Ishikawa (cell line): Measurements from ENCODE around the gene CLDN6.

Source experiments
- CEBPB ChIP-seq: IDR thresholded peaks from 2 replicates; pipeline ENCODE4 v1.6.1; 2012
- CREB1 ChIP-seq: IDR thresholded peaks from 2 replicates; pipeline ENCODE4 v1.6.1; 2012; ENCODE audit warnings: low read depth
- EGR1 ChIP-seq: IDR thresholded peaks from 2 replicates; pipeline ENCODE4 v1.6.1; 2012
- EP300 ChIP-seq: IDR thresholded peaks from 2 replicates; pipeline ENCODE4 v1.6.1; 2012; ENCODE audit warnings: borderline replicate concordance
- FOXM1 ChIP-seq: IDR thresholded peaks from 2 replicates; pipeline ENCODE4 v1.6.1; 2012; ENCODE audit warnings: low read depth, borderline replicate concordance
- MAX ChIP-seq: IDR thresholded peaks from 2 replicates; pipeline ENCODE4 v1.6.1; 2012
- NFIC ChIP-seq: IDR thresholded peaks from 2 replicates; pipeline ENCODE4 v1.6.1; 2012
- RAD21 ChIP-seq: IDR thresholded peaks from 2 replicates; pipeline ENCODE4 v1.6.1; 2012; ENCODE audit warnings: low read depth
- REST ChIP-seq: IDR thresholded peaks from 2 replicates; pipeline ENCODE4 v1.6.1; 2012; ENCODE audit warnings: low read depth, mild to moderate bottlenecking
- TAF1 ChIP-seq: IDR thresholded peaks from 2 replicates; pipeline ENCODE4 v1.6.1; 2012; ENCODE audit warnings: low read depth, mild to moderate bottlenecking
- TCF12 ChIP-seq: IDR thresholded peaks from 2 replicates; pipeline ENCODE4 v1.6.1; 2012; ENCODE audit warnings: low read depth
- TEAD4 ChIP-seq: IDR thresholded peaks from 2 replicates; pipeline ENCODE4 v1.6.1; 2012
- YY1 ChIP-seq: IDR thresholded peaks from 2 replicates; pipeline ENCODE4 v1.6.1; 2012; ENCODE audit warnings: low read depth
- ZBTB7A ChIP-seq: IDR thresholded peaks from 2 replicates; pipeline ENCODE4 v1.6.1; 2012; ENCODE audit warnings: low read depth
- TF ChIP-seq, protein P1 (sequence below): IDR thresholded peaks from 2 replicates; pipeline ENCODE4 v1.6.1; 2012

Gene CLDN6

GRCh38 chr16:2988590-2989099 lies 29.3 kb downstream of the CLDN6 start:
- TF ChIP-seq EP300: no peak
- TF ChIP-seq FOXM1: no peak
- no peak for TF ChIP-seq EGR1
- TF ChIP-seq CREB1: no peak
- no peak for TF ChIP-seq TEAD4
- no peak for TF ChIP-seq MAX
- no peak for TF ChIP-seq TCF12
- no peak for TF ChIP-seq RAD21
- TF ChIP-seq YY1: no peak

GRCh38 chr16:2987833-2988232 lies 30.1 kb downstream of the CLDN6 start:
- TF ChIP-seq TEAD4: no peak
- TF ChIP-seq REST: no peak
- TF ChIP-seq ZBTB7A: peak; percentile 73
- TF ChIP-seq NFIC: peak; percentile 83
- peak; percentile 39; the same call in 1 of the 2 replicates for TF ChIP-seq MAX

GRCh38 chr16:2987286-2987685 lies 30.7 kb downstream of the CLDN6 start:
- TF ChIP-seq NFIC (no peak), RAD21 (no peak), TAF1 (no peak), ZBTB7A (no peak), CREB1 (no peak)
- TF ChIP-seq, protein P1, sequence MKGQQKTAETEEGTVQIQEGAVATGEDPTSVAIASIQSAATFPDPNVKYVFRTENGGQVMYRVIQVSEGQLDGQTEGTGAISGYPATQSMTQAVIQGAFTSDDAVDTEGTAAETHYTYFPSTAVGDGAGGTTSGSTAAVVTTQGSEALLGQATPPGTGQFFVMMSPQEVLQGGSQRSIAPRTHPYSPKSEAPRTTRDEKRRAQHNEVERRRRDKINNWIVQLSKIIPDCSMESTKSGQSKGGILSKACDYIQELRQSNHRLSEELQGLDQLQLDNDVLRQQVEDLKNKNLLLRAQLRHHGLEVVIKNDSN: no peak

DNA sequence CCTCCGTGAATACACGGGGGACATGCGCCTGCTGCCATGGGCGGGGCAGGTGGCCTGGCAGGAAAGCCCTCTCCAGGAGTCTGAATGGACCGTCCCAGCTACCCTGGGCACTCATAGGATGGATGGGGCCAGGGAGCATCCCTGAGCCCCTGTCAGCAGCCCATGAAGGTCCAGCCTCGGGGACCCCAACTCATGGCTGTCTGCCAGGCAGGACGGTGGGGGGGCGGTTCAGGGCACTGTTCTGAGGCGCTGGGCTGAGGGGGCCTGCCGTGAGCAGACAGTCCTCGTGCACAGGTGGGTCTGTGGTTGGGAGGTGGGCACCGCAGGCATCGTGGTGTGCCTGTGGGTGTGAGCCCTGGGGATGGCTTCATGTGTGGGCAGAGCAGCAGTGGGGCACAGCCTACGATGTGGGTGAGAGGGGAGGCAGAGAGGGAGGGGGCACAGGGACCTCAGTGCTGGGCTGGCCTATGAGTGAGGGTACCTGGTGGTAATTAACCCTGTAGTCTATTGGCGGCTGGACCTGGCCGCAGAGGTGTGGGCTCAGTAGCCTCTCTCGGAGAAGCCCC lies 31.3 kb downstream of the CLDN6 start:
- TF ChIP-seq YY1 (no peak), REST (no peak)

GRCh38 chr16:2985893-2986355 lies 32.1 kb downstream of the CLDN6 start:
- TF ChIP-seq CREB1 (no peak), TAF1 (no peak), CEBPB (no peak), TEAD4 (no peak), NFIC (no peak), YY1 (no peak), ZBTB7A (no peak), TCF12 (no peak), REST (no peak), EP300 (no peak), RAD21 (no peak), MAX (no peak), FOXM1 (no peak), EGR1 (no peak)
- TF ChIP-seq, protein P1: no peak
